Measurements from ENCODE around the gene ARMC2.

- TF ChIP-seq CTCF (IDR thresholded peaks at IDR 0.05) (no peak), EZH2 (IDR thresholded peaks at IDR 0.05) (no peak), EZH2phosphoT487 (IDR thresholded peaks at IDR 0.05) (no peak)
These were observed 92.5 kb downstream of the ARMC2 start for GRCh38 chr6:108940741-108941140.
